Lower lobe of right lung (tissue), 2 donors: ENCODE results near the gene ZCCHC17. TPM values are rescaled to one million over a fixed set of nuclear protein-coding genes. Genes with fewer than 3 reads are reported as not detected.

Experiments
- ATAC-seq, 2 donors: fragments of 200-7000 bp; cut with Tn5 transposase; one replicate each; pipeline ENCODE4 v1.9.1; 2020 to 2022; ENCODE audit warnings: mild to moderate bottlenecking in 2 of 2, moderate library complexity in 2 of 2
- DNase-seq: peaks from one replicate; pipeline ENCODE4 v3.0.0-alpha.2; 2020
- H3K27ac ChIP-seq: fragments of 200-600 bp; one replicate; pipeline ENCODE4 v1.8.0; 2022
- H3K27me3 ChIP-seq: fragments of 200-600 bp; one replicate; pipeline ENCODE4 v1.8.0; 2022; ENCODE audit warnings: low read depth
- H3K36me3 ChIP-seq: fragments of 200-600 bp; one replicate; pipeline ENCODE4 v1.8.0; 2022; ENCODE audit warnings: mild to moderate bottlenecking
- H3K4me1 ChIP-seq: fragments of 200-600 bp; one replicate; pipeline ENCODE4 v1.8.0; 2022
- H3K4me3 ChIP-seq: fragments of 200-600 bp; one replicate; pipeline ENCODE4 v1.8.0; 2022; ENCODE audit warnings: mild to moderate bottlenecking
- H3K9me3 ChIP-seq: fragments of 200-600 bp; one replicate; pipeline ENCODE4 v1.8.0; 2022
- CTCF ChIP-seq: fragments of 200-600 bp; IDR thresholded peaks from one replicate; pipeline ENCODE4 v1.8.0; 2022; ENCODE audit warnings: antibody characterized with exemption, mild to moderate bottlenecking
- intact Hi-C: fragments of 100-400 bp; cut with DNase I; formaldehyde crosslinking; loops from one replicate; pipeline ENCODE4 v1.11.0; 2022
- long read RNA-seq: library from polyadenylated mRNA; unstranded; transcript quantifications from one replicate; pipeline ENCODE4 v2.0.0, GENCODE V29; 2021
- total RNA-seq: library from RNA; stranded (reverse); fragmentation: NEBNext Ultra II Directional; extraction: Animal tissue kit (Norgen Biotek cat#: 25700); gene quantifications from one replicate; pipeline ENCODE4 v1.2.1, GENCODE V29; 2021
- donor health status: DM: no; HTN: yes; CAD: no; lungs with severe emphysema.

ZCCHC17 gene
- total RNA-seq = 22.5 TPM
- long read RNA-seq, transcript ZCCHC17-201 (8 exons, 1,605 nt) = major isoform, 32 of 45 reads
- long read RNA-seq, partial matches to known transcripts = 3 of 45 reads
- long read RNA-seq, other reads (novel, unspliced or antisense) = 3 of 45 reads

- no peaks in the 10 kb centered on the region for H3K27me3 ChIP-seq
- peak; percentile 26 for TF ChIP-seq CTCF
- DNase-seq (peak; percentile 94), ATAC-seq (peak; percentile 99)
- H3K9me3 ChIP-seq = no peaks in the 10 kb centered on the region
- H3K36me3 ChIP-seq = peaks cover 16% of the 10 kb centered on the region
- H3K27ac ChIP-seq = peak within 1 kb of the TSS; percentile 95
- peaks cover 34% of the 10 kb centered on the region for H3K4me1 ChIP-seq
- peak within 1 kb of the TSS; percentile 96 for H3K4me3 ChIP-seq
- intact Hi-C loops = no loop called here
Observed at GRCh38 chr1:31296486-31297276, at the start of gene ZCCHC17, which contains the start of gene SNRNP40. Gene ZCCHC17, plus strand, starts transcription at chr1:31297032. Its CDS starts 13,067 bp downstream, at chr1:31310099. Gene SNRNP40, minus strand, starts transcription at chr1:31296788. Its CDS starts 37 bp downstream, at chr1:31296751.

GRCh38 chr1:31248276-31248675 is 48.6 kb upstream of the ZCCHC17 start:
- no peaks in the 10 kb centered on the region for H3K9me3 ChIP-seq
- H3K4me1 ChIP-seq = no peaks in the 10 kb centered on the region
- DNase-seq = no peak
- no peak overlapping the region for H3K27ac ChIP-seq
- no peaks in the 10 kb centered on the region for H3K36me3 ChIP-seq
- H3K4me3 ChIP-seq = no peak overlapping the region
- ATAC-seq = no peak
- intact Hi-C loops = no loop called here
- no peak for TF ChIP-seq CTCF
- H3K27me3 ChIP-seq = no peaks in the 10 kb centered on the region

- intact Hi-C loops = no loop called here
- Histone ChIP-seq H3K4me1 (no peaks in the 10 kb centered on the region), H3K4me3 (no peak overlapping the region), H3K27me3 (no peaks in the 10 kb centered on the region), H3K27ac (no peak overlapping the region), H3K36me3 (no peaks in the 10 kb centered on the region), H3K9me3 (no peaks in the 10 kb centered on the region)
- no peak for DNase-seq
- no peak for ATAC-seq
- no peak for TF ChIP-seq CTCF
Observed at GRCh38 chr1:31249854-31250253, 47.0 kb upstream of the ZCCHC17 start.

- Histone ChIP-seq H3K4me3 (no peak overlapping the region), H3K27me3 (no peaks in the 10 kb centered on the region), H3K36me3 (peaks cover 53% of the 10 kb centered on the region), H3K9me3 (no peaks in the 10 kb centered on the region), H3K4me1 (no peaks in the 10 kb centered on the region), H3K27ac (no peak overlapping the region)
- ATAC-seq (no peak), DNase-seq (no peak)
- TF ChIP-seq CTCF = no peak
- intact Hi-C loops = no loop called here
Observed at GRCh38 chr1:31257213-31257612, 39.6 kb upstream of the ZCCHC17 start.

GRCh38 chr1:31258581-31258980 is 38.3 kb upstream of the ZCCHC17 start:
- intact Hi-C loops = no loop called here
- H3K4me1 ChIP-seq = no peaks in the 10 kb centered on the region
- H3K27me3 ChIP-seq = no peaks in the 10 kb centered on the region
- DNase-seq (no peak), ATAC-seq (no peak)
- H3K36me3 ChIP-seq = peaks cover 66% of the 10 kb centered on the region
- H3K27ac ChIP-seq = no peak overlapping the region
- H3K4me3 ChIP-seq = no peak overlapping the region
- H3K9me3 ChIP-seq = no peaks in the 10 kb centered on the region
- TF ChIP-seq CTCF = no peak
